ENCODE data around the gene GNG12.

DNA sequence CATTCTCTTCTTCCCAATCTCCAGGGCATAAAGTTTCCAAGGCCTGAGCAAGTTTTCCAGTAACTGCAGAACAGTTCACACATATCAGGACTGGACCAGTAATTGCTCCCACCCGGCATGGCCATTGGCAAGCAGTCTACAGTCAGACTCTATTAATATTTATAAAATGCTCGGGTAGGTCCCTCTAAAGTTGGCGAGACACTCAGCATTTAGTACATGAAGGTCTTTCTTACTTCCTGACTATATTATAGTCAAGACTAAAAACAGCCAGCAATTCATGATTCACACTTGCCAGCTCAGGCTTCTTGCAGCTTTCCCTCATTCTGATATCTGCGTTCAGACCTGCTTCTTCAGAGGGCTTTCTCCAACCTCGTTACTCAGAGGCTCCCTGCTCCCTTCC is 122.8 kb downstream of the GNG12 start:
- TF ChIP-seq CTCF (conservative IDR thresholded peaks at IDR 0.05; ENCODE audit: low read length) (no peak), EZH2phosphoT487 (IDR thresholded peaks at IDR 0.05; ENCODE audit: borderline replicate concordance) (no peak)
